HL-60/S4 (cell line): Measurements from ENCODE around the gene SNX22.

Experiments used
- in situ Hi-C: fragments of 300-500 bp; cut with MboI; formaldehyde crosslinking; loops from 2 replicates; pipeline ENCODE4 v1.14.3; 2022; ENCODE audit warnings: low sequenced_read_pairs

SNX22 gene

DNA sequence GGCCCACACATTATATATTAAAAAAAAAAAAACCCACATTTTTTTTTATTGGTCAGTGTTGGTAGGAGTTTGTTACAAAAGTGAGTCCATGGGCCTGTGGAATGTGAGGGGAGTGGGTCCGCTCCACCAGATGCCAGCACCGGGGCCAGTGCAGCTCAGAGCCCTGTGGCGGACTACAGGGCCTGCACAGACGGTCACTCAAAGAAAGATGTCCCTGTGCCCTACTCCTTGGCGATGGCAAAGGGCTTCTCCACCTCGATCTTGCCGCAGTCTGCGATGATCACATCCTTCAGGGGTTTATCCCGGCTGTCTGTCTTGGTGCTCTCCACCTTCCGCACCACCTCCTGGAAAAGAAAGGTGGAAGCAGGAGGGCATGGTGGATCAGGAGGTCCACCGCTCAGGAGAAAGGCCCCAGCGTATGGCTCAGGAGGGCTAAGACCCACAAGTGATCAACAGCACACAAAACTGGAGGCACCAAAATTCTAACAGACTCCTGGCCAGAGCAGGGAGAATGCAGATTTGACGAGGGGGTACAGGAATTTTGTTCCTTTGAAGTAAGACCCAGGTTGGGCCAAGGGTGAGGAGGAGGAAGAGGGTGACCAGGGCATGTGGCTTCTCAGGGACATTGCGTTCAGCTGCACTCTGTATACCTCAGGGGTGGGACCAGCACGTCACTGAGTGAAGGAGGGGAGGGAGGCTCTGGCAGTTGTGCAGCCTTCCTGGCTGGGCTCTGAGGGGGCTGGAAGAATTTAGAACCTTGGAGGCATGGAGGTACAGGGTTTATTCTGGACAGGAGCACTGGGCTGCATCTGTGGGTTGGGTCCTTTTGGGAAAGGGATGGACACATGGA lies 4.5 kb downstream of the SNX22 start:
- in situ Hi-C loops: no loop called here

DNA sequence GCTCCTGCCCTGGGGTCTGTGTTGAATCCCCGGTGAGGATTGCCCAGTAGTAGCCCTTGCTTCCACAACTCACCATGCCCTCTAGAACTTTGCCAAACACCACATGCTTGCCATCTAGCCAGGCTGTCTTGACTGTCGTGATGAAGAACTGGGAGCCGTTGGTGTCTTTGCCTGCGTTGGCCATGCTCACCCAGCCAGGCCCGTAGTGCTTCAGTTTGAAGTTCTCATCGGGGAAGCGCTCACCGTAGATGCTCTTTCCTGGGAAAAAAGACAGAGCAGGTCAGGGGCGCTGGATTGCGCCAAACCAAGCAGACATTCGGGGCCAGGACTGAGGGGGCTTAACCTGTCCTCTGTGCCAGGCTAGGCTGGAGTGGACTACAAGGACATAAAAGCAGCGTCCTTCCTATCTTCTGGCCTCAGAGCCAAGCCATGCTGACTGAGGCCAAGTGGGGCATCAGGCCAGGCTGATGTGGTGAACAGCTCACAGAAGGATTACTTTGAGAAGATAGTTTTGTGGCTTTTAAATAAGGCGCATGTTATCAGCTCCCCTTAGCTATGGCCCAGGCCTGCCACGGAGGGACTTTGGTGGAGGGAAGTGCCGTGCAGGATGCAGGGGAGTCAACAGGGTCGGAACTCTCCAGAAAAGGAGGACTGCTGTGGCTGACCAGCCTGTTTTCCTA lies 5.3 kb downstream of the SNX22 start:
- in situ Hi-C loops: no loop called here

DNA sequence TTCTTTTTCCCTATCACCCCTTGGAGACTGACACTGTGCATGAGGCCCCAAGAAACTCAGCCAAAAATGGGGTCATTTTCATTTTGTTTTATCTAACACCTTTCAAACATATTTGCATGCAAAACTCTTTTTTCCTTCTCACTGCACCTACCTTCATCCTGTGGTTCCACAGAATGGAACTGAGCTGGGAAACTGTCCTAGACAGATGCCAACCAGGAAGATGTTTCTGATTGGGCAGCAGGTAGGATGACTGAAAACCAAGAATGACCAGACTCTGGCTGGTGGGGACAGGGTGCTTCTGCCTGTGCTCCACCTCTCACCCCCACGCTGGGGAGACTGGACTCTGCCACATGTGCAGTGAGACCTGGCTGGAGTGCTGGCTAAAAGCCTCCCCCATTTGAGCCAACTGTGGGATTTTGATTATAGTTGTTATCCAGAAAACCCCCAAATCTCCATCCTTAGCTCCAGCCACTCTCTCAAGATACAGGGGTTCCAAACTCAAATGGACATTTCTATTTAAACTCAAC lies 6.1 kb downstream of the SNX22 start:
- in situ Hi-C loops: no loop called here

GRCh38 chr15:64158363-64159134 lies 7.0 kb downstream of the SNX22 start:
- in situ Hi-C loops: no loop called here

DNA sequence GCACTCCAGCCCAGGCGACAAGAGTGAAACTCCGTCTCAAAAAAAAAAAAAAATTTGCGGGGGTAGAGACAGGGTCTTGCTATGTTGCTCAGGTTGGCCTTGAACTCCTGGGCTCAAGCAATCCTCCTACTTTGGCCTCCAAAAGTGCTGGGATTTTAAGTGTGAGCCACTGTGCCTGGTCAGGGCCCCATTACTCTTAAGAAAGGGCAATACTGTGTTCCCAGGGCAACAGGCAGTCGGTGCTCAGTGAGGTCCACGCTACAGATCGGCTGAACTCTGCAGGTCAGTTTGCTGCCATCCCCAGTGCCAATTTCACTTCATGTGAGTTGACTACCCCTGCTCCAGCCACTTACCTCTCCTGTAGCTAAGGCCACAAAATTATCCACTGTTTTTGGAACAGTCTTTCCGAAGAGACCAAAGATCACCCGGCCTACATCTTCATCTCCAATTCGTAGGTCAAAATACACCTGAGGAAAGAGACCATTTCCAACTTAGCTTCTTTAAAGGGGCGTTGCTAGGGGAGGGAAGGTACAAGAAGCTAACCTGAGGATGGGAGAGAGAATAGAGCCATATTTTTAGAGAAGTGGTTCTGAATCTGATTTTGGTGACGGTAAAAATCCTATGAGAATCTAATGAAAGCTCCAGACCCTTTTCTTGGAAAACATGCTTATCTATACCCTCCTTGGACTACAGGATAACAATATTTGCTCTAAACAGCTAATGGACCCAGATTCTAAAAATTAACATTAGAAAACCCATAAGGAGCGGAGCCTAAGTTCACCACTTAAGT lies 10.4 kb downstream of the SNX22 start:
- in situ Hi-C loops: no loop called here

DNA sequence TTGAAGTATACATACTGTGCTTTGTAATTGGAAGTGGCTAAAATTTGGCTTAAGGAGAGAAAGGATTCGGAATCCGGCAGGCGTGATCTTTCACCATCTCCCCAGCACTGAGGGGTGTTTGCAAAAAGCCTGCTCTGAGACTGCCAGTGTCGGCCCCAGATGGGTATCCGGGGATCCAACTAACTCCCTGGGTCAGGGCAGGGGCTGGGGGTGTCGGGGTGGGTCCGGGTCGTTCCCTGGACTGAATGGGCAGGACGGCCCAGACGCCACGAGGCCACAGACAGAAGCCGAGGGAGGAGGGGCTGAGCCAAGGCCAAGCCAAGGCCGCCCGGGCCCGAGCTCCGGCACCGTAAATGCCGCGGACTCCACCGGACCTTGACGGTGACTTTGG lies 10.9 kb downstream of the SNX22 start:
- in situ Hi-C loops: no loop called here

DNA sequence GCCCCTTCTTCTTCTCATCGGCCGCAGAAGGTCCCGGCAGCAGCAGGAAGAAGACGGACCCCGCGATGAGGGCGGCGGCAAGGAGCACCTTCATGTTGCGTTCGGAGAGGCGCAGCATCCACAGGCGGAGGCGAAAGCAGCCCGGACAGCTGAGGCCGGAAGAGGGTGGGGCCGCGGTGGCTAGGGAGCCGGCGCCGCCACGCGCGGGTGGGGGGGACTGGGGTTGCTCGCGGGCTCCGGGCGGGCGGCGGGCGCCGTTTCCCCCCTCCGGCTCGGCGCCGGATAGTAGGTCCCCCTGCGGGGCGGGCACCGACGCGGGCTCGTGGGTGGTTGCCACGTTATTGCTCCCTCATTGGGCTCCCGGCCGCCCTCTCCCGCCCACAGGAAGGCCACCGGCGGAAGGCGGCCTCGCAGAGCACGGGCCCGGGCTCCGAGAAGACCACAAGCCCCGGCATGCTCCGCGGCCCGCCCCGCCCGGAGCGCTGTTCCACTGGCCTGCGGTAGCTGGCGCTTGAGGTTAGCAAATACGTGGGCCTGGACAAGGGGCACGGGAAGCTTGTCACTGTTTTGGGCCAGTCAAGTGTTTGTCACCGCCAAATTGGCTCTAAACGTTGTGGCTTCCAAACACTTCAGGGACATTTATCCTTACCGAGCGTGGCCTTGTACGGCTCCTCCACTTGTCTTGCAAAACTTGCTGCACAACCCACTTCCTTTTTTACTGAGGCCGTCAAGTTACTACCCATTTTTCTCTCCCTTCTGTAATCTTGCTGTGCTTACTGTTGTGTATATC lies 11.5 kb downstream of the SNX22 start, which contains the start of gene PPIB:
Gene PPIB (minus strand): TSS at position 154 of the 790 bp plus-strand sequence. CDS start 36 bp downstream, at position 118.
- in situ Hi-C loops: no loop called here

- in situ Hi-C loops: no loop called here
Measured at GRCh38 chr15:64163659-64164362, 12.3 kb downstream of the SNX22 start.

- in situ Hi-C loops: no loop called here
Measured at GRCh38 chr15:64164436-64164835, 12.9 kb downstream of the SNX22 start.

GRCh38 chr15:64166102-64166890 lies 14.8 kb downstream of the SNX22 start:
- in situ Hi-C loops: no loop called here

- in situ Hi-C loops: no loop called here
Measured at GRCh38 chr15:64180235-64180824, 28.8 kb downstream of the SNX22 start.

DNA sequence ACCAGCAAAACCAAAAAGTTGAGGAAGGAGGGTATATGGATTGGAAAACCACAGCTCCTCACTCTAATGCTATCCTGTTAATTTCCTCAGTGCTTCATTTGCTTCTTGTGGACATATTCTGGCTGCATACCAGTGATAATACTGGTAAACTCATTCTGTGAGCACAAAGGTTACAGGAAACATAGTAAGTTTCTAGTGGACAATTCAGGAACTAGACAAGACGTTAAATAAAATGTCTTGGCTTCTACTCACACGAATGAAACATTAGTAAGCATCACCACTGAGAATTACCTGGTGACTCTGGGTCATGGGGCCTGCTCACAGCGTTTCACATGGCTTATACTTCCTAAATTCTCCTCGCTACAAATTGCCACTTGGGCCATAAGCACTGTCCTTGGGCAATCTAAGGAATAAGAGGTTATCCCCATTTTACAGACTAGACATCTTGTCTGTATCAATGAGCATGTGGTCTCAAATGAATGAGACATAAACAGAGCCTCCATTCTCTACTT lies 31.4 kb downstream of the SNX22 start:
- in situ Hi-C loops: no loop called here

- in situ Hi-C loops: no loop called here
Measured at GRCh38 chr15:64185146-64185911, 33.8 kb downstream of the SNX22 start.

DNA sequence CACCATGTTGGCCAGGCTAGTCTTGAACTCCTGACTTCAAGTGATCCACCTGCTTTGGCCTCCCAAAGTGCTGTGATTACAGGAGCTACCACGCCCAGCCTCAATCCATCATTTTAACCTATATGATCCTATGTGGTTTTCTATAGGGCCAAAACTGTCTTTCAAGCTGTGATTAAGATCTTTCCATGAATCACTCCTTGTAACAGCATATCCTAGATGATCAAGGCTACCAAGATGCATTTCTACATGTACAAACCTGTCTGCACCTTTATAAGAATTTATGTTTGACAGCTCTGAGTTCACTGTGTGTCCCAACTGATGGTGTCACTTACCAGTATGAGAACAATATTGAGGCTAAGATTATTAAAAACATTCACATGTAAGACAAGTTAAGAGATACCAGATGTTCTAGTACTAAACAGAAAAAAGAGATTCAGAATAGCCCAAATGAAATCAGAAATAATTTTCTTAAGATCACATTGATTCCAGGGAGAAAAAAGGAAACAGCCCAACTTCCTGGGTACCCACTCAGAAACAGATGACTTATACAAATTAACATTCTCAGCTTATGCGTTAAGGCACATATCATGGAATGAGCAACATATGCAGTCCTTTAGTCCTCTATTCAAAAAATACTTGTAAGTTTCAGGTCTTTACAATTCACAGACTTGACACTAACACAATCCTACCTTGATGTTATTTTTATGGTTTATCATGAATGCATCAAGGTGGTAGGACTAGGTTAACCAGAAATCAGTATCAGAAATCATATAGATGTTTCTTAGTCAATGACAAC lies 36.1 kb downstream of the SNX22 start:
- in situ Hi-C loops: no loop called here

DNA sequence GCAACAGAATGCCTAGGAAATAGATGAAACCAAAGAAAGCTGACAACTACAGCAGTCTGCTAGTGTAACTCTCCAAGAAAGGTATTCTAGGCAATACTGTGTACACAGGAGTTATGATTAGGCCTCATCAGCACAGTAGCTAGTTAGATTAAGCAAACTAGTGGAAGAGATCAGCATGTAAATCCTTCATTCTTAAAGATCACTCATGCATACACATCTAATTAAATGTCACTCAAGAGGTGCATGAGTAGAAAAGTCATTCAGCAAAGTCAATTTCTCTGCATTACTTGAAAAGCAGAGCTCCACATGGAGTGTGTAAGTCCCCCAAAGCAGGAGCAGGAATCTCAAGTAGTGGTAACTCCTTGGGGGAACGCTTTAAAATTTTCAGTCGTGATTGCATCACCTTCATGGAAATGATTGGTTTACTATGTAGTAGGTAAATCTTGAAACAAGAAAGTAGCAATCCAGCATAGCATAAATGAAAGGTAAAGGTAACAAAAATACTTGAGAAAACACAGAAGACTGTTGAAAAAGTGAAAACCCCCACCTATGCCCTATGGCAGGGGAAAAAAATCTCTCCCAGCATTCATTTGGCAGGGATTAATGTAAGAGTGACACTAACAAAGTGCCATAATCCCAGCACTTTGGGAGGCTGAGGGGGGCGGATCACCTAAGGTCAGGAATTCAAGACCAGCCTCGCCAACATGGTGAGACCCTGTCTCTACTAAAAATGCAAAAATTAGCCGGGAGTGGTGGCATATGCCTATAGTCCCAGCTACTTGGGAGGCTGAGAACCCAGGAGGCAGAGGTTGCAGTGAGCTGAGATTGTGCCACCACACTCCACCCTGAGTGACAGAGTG lies 40.7 kb downstream of the SNX22 start:
- in situ Hi-C loops: no loop called here
